Measurements from ENCODE around the gene PTPRK. TPM values are rescaled to one million over a fixed set of nuclear protein-coding genes. Genes with fewer than 3 reads are reported as not detected.

The PTPRK gene
- polyA plus RNA-seq, 1 donor from 2014 or later: 10.2 TPM

GRCh38 chr6:127923135-127923534 is 597.3 kb downstream of the PTPRK start:
- no peaks in the 10 kb centered on the region for H3K27me3 Mint-ChIP-seq
- peaks cover 1 to 7% (median 3%) of the 10 kb centered on the region in 3 donors for H3K9me3 Mint-ChIP-seq
- H3K36me3 Mint-ChIP-seq: no peaks in the 10 kb centered on the region
- H3K4me3 Mint-ChIP-seq: no peak overlapping the region
- no peak overlapping the region for H3K27ac Mint-ChIP-seq
- H3K4me1 Mint-ChIP-seq: no peaks in the 10 kb centered on the region

GRCh38 chr6:127921982-127922381 is 598.4 kb downstream of the PTPRK start:
- Mint-ChIP-seq H3K9me3 (peaks cover 1 to 3% (median 3%) of the 10 kb centered on the region in 3 donors), H3K4me1 (no peaks in the 10 kb centered on the region), H3K4me3 (no peak overlapping the region), H3K27ac (no peak overlapping the region), H3K36me3 (no peaks in the 10 kb centered on the region), H3K27me3 (no peaks in the 10 kb centered on the region)

GRCh38 chr6:127920804-127921203 is 599.6 kb downstream of the PTPRK start:
- H3K27me3 Mint-ChIP-seq: no peaks in the 10 kb centered on the region
- H3K9me3 Mint-ChIP-seq: peaks cover 1 to 3% (median 2%) of the 10 kb centered on the region in 3 donors
- H3K36me3 Mint-ChIP-seq: no peaks in the 10 kb centered on the region
- H3K4me1 Mint-ChIP-seq: no peaks in the 10 kb centered on the region
- no peak overlapping the region for H3K4me3 Mint-ChIP-seq
- H3K27ac Mint-ChIP-seq: peak overlapping the region in 1 of 3 donors; percentile 47
